ENCODE results near the gene ZNF653. TPM values are rescaled to one million over a fixed set of nuclear protein-coding genes. Genes with fewer than 3 reads are reported as not detected.

The ZNF653 gene
- total RNA-seq, 1 experiment from 2014 or later, result 8.8 TPM

- no peak for DNase-seq
- Mint-ChIP-seq H3K9me3 (ENCODE audit: low read depth, unreplicated experiment) (no peaks in the 10 kb centered on the region), H3K27ac (ENCODE audit: unreplicated experiment) (no peak overlapping the region), H3K27me3 (ENCODE audit: unreplicated experiment) (no peaks in the 10 kb centered on the region), H3K36me3 (ENCODE audit: insufficient read depth, unreplicated experiment) (peaks cover 8% of the 10 kb centered on the region), H3K4me1 (ENCODE audit: low read depth, unreplicated experiment) (peaks cover 4% of the 10 kb centered on the region), H3K4me3 (ENCODE audit: low read depth, unreplicated experiment) (no peak overlapping the region)
- intact Hi-C loops (cut with micrococcal nuclease; ENCODE audit: unreplicated experiment), result no loop called here
- TF ChIP-seq CTCF (IDR thresholded peaks at IDR 0.05; ENCODE audit: unreplicated experiment), result no peak
- no TSS peak for BruUV-seq (replicated peaks)
- CTCF ChIA-PET, result no interaction called here
These were observed 9.8 kb downstream of the ZNF653 start for GRCh38 chr19:11495885-11496284.

GRCh38 chr19:11495481-11495880 lies 10.2 kb downstream of the ZNF653 start:
- peaks cover 10% of the 10 kb centered on the region for H3K36me3 Mint-ChIP-seq (ENCODE audit: insufficient read depth, unreplicated experiment)
- peaks cover 8% of the 10 kb centered on the region for H3K4me1 Mint-ChIP-seq (ENCODE audit: low read depth, unreplicated experiment)
- intact Hi-C loops (cut with micrococcal nuclease; ENCODE audit: unreplicated experiment), result no loop called here
- DNase-seq, result no peak
- CTCF ChIA-PET, result no interaction called here
- BruUV-seq (replicated peaks), result no TSS peak
- TF ChIP-seq CTCF (IDR thresholded peaks at IDR 0.05; ENCODE audit: unreplicated experiment), result no peak
- H3K27me3 Mint-ChIP-seq (ENCODE audit: unreplicated experiment), result no peaks in the 10 kb centered on the region
- H3K27ac Mint-ChIP-seq (ENCODE audit: unreplicated experiment), result no peak overlapping the region
- H3K4me3 Mint-ChIP-seq (ENCODE audit: low read depth, unreplicated experiment), result no peak overlapping the region
- no peaks in the 10 kb centered on the region for H3K9me3 Mint-ChIP-seq (ENCODE audit: low read depth, unreplicated experiment)

GRCh38 chr19:11494634-11495285 lies 10.9 kb downstream of the ZNF653 start:
- no peaks in the 10 kb centered on the region for H3K9me3 Mint-ChIP-seq (ENCODE audit: low read depth, unreplicated experiment)
- no peak overlapping the region for H3K4me3 Mint-ChIP-seq (ENCODE audit: low read depth, unreplicated experiment)
- DNase-seq, result no peak
- no peak overlapping the region for H3K27ac Mint-ChIP-seq (ENCODE audit: unreplicated experiment)
- BruUV-seq (replicated peaks), result no TSS peak
- H3K27me3 Mint-ChIP-seq (ENCODE audit: unreplicated experiment), result no peaks in the 10 kb centered on the region
- CTCF ChIA-PET, result no interaction called here
- H3K4me1 Mint-ChIP-seq (ENCODE audit: low read depth, unreplicated experiment), result peaks cover 9% of the 10 kb centered on the region
- H3K36me3 Mint-ChIP-seq (ENCODE audit: insufficient read depth, unreplicated experiment), result peaks cover 6% of the 10 kb centered on the region
- no peak for TF ChIP-seq CTCF (IDR thresholded peaks at IDR 0.05; ENCODE audit: unreplicated experiment)
- intact Hi-C loops (cut with micrococcal nuclease; ENCODE audit: unreplicated experiment), result no loop called here

- CTCF ChIA-PET, result no interaction called here
- H3K27ac Mint-ChIP-seq (ENCODE audit: unreplicated experiment), result no peak overlapping the region
- TF ChIP-seq CTCF (IDR thresholded peaks at IDR 0.05; ENCODE audit: unreplicated experiment), result no peak
- H3K9me3 Mint-ChIP-seq (ENCODE audit: low read depth, unreplicated experiment), result no peaks in the 10 kb centered on the region
- no TSS peak for BruUV-seq (replicated peaks)
- DNase-seq, result no peak
- H3K4me1 Mint-ChIP-seq (ENCODE audit: low read depth, unreplicated experiment), result peaks cover 9% of the 10 kb centered on the region
- intact Hi-C loops (cut with micrococcal nuclease; ENCODE audit: unreplicated experiment), result no loop called here
- no peak overlapping the region for H3K4me3 Mint-ChIP-seq (ENCODE audit: low read depth, unreplicated experiment)
- no peaks in the 10 kb centered on the region for H3K27me3 Mint-ChIP-seq (ENCODE audit: unreplicated experiment)
- peaks cover 12% of the 10 kb centered on the region for H3K36me3 Mint-ChIP-seq (ENCODE audit: insufficient read depth, unreplicated experiment)
These were observed 16.3 kb downstream of the ZNF653 start for GRCh38 chr19:11489378-11489777.

Data from Calu3 (cell line).